Immature natural killer cell (primary cell): ENCODE measurements around the gene PKD2. TPM values are rescaled to one million over a fixed set of nuclear protein-coding genes. Genes with fewer than 3 reads are reported as not detected.

Source experiments
- DNase-seq, 3 donors: peaks; one replicate each; pipeline ENCODE4 v3.0.0; 2022; ENCODE audit warnings: mixed read lengths in 1 of 3
- H3K27ac Mint-ChIP-seq, 6 donors: one replicate each; pipeline ENCODE4 v1.8.0; 2020; ENCODE audit warnings: mixed read lengths in 6 of 6, mild to moderate bottlenecking in 5 of 6, inconsistent platforms in 4 of 6, moderate library complexity in 3 of 6
- H3K27me3 Mint-ChIP-seq, 3 donors: one replicate each; pipeline ENCODE4 v1.8.0; 2020 to 2021; ENCODE audit warnings: low read depth in 3 of 3, mild to moderate bottlenecking in 3 of 3, mixed read lengths in 3 of 3, moderate library complexity in 3 of 3, inconsistent platforms in 1 of 3
- H3K36me3 Mint-ChIP-seq, 3 donors: one replicate each; pipeline ENCODE4 v1.8.0; 2020; ENCODE audit warnings: mixed read lengths in 3 of 3, inconsistent platforms in 2 of 3, mild to moderate bottlenecking in 2 of 3
- H3K4me1 Mint-ChIP-seq, 2 donors: one replicate each; pipeline ENCODE4 v1.8.0; 2020; ENCODE audit warnings: inconsistent platforms in 2 of 2, mild to moderate bottlenecking in 2 of 2, mixed read lengths in 2 of 2, moderate library complexity in 1 of 2
- H3K4me3 Mint-ChIP-seq, 5 donors: one replicate each; pipeline ENCODE4 v1.8.0; 2020; ENCODE audit warnings: mild to moderate bottlenecking in 5 of 5, mixed read lengths in 5 of 5, inconsistent platforms in 3 of 5, moderate library complexity in 3 of 5
- H3K9me3 Mint-ChIP-seq, 6 donors: one replicate each; pipeline ENCODE4 v1.8.0; 2020; ENCODE audit warnings: mild to moderate bottlenecking in 6 of 6, mixed read lengths in 6 of 6, inconsistent platforms in 4 of 6, moderate library complexity in 3 of 6
- polyA plus RNA-seq, 3 donors: library from polyadenylated mRNA; unstranded; fragments of 300-500 nt; fragmentation: Illumina TruSeq; gene quantifications; one replicate each; pipeline ENCODE4 v1.2.3, GENCODE V29; 2021

Gene PKD2
- polyA plus RNA-seq, 3 donors from 2014 or later = 1.2 to 2.7 (median 1.2) TPM

- Mint-ChIP-seq H3K36me3 (peaks cover 19 to 24% (median 22%) of the 10 kb centered on the region in 3 donors), H3K27me3 (no peaks in the 10 kb centered on the region), H3K9me3 (no peaks in the 10 kb centered on the region), H3K27ac (no peak overlapping the region), H3K4me3 (no peak overlapping the region), H3K4me1 (no peaks in the 10 kb centered on the region)
- no peak for DNase-seq
These were observed 70.6 kb downstream of the PKD2 start for GRCh38 chr4:88077911-88078524.

GRCh38 chr4:88078579-88078978 is 71.1 kb downstream of the PKD2 start:
- Mint-ChIP-seq H3K27ac (no peak overlapping the region), H3K9me3 (no peaks in the 10 kb centered on the region), H3K27me3 (no peaks in the 10 kb centered on the region), H3K4me3 (no peak overlapping the region), H3K36me3 (peaks cover 19 to 24% (median 22%) of the 10 kb centered on the region in 3 donors), H3K4me1 (no peaks in the 10 kb centered on the region)
- no peak for DNase-seq

- no peaks in the 10 kb centered on the region for H3K4me1 Mint-ChIP-seq
- no peak overlapping the region for H3K27ac Mint-ChIP-seq
- H3K27me3 Mint-ChIP-seq = no peaks in the 10 kb centered on the region
- no peak for DNase-seq
- no peak overlapping the region for H3K4me3 Mint-ChIP-seq
- H3K36me3 Mint-ChIP-seq = peaks cover 4 to 13% (median 11%) of the 10 kb centered on the region in 3 donors
- no peaks in the 10 kb centered on the region for H3K9me3 Mint-ChIP-seq
These were observed 73.2 kb downstream of the PKD2 start for GRCh38 chr4:88080626-88081025.

- peaks cover 0 to 5% (median 2%) of the 10 kb centered on the region in 3 donors for H3K27me3 Mint-ChIP-seq
- H3K27ac Mint-ChIP-seq = no peak overlapping the region
These were observed 79.6 kb downstream of the PKD2 start for GRCh38 chr4:88087004-88087403.

GRCh38 chr4:88090898-88091297 is 83.5 kb downstream of the PKD2 start:
- Mint-ChIP-seq H3K4me1 (no peaks in the 10 kb centered on the region), H3K4me3 (no peak overlapping the region), H3K27me3 (peaks cover 2 to 10% (median 2%) of the 10 kb centered on the region in 3 donors), H3K36me3 (no peaks in the 10 kb centered on the region), H3K9me3 (no peaks in the 10 kb centered on the region), H3K27ac (no peak overlapping the region)
- no peak for DNase-seq

More at GRCh38 chr4:88087004-88087403, 79.6 kb downstream of the PKD2 start:
- Mint-ChIP-seq H3K9me3 (no peaks in the 10 kb centered on the region), H3K36me3 (no peaks in the 10 kb centered on the region), H3K4me1 (no peaks in the 10 kb centered on the region), H3K4me3 (no peak overlapping the region)
- no peak for DNase-seq

- DNase-seq = no peak
- no peaks in the 10 kb centered on the region for H3K9me3 Mint-ChIP-seq
- no peaks in the 10 kb centered on the region for H3K36me3 Mint-ChIP-seq
- no peak overlapping the region for H3K4me3 Mint-ChIP-seq
- no peak overlapping the region for H3K27ac Mint-ChIP-seq
- H3K27me3 Mint-ChIP-seq = peaks cover 2 to 10% (median 2%) of the 10 kb centered on the region in 3 donors
- no peaks in the 10 kb centered on the region for H3K4me1 Mint-ChIP-seq
These were observed 83.9 kb downstream of the PKD2 start for GRCh38 chr4:88091378-88091777.

GRCh38 chr4:88093874-88094273 is 86.4 kb downstream of the PKD2 start:
- Mint-ChIP-seq H3K36me3 (no peaks in the 10 kb centered on the region), H3K4me3 (no peak overlapping the region), H3K27me3 (peaks cover 1 to 5% (median 2%) of the 10 kb centered on the region in 3 donors), H3K9me3 (no peaks in the 10 kb centered on the region), H3K27ac (no peak overlapping the region), H3K4me1 (no peaks in the 10 kb centered on the region)
- no peak for DNase-seq

- Mint-ChIP-seq H3K4me1 (no peaks in the 10 kb centered on the region), H3K27ac (no peak overlapping the region), H3K9me3 (no peaks in the 10 kb centered on the region), H3K4me3 (no peak overlapping the region), H3K36me3 (no peaks in the 10 kb centered on the region), H3K27me3 (peaks cover 1 to 5% (median 4%) of the 10 kb centered on the region in 3 donors)
- no peak for DNase-seq
These were observed 89.9 kb downstream of the PKD2 start for GRCh38 chr4:88097301-88097700.

GRCh38 chr4:88097781-88098180 is 90.3 kb downstream of the PKD2 start:
- Mint-ChIP-seq H3K9me3 (no peaks in the 10 kb centered on the region), H3K4me1 (no peaks in the 10 kb centered on the region), H3K27me3 (peaks cover 1 to 5% (median 4%) of the 10 kb centered on the region in 3 donors), H3K36me3 (no peaks in the 10 kb centered on the region), H3K4me3 (no peak overlapping the region), H3K27ac (no peak overlapping the region)
- no peak for DNase-seq

- Mint-ChIP-seq H3K27ac (no peak overlapping the region), H3K36me3 (no peaks in the 10 kb centered on the region), H3K4me3 (no peak overlapping the region), H3K27me3 (peaks cover 0 to 4% (median 1%) of the 10 kb centered on the region in 3 donors), H3K9me3 (no peaks in the 10 kb centered on the region), H3K4me1 (no peaks in the 10 kb centered on the region)
- no peak for DNase-seq
These were observed 91.7 kb downstream of the PKD2 start for GRCh38 chr4:88098993-88099752.

- no peak for DNase-seq
- peaks cover 0 to 8% (median 1%) of the 10 kb centered on the region in 3 donors for H3K27me3 Mint-ChIP-seq
- no peak overlapping the region for H3K27ac Mint-ChIP-seq
- H3K4me1 Mint-ChIP-seq = peaks cover 3 to 11% of the 10 kb centered on the region in 2 donors
- no peaks in the 10 kb centered on the region for H3K36me3 Mint-ChIP-seq
- H3K4me3 Mint-ChIP-seq = no peak overlapping the region
- no peaks in the 10 kb centered on the region for H3K9me3 Mint-ChIP-seq
These were observed 93.7 kb downstream of the PKD2 start for GRCh38 chr4:88101165-88101564.

GRCh38 chr4:88102026-88102425 is 94.6 kb downstream of the PKD2 start:
- H3K36me3 Mint-ChIP-seq = no peaks in the 10 kb centered on the region
- H3K27me3 Mint-ChIP-seq = peaks cover 0 to 8% (median 0%) of the 10 kb centered on the region in 3 donors
- DNase-seq = no peak
- H3K4me3 Mint-ChIP-seq = no peak overlapping the region
- H3K9me3 Mint-ChIP-seq = peaks cover 0 to 2% (median 0%) of the 10 kb centered on the region in 6 donors
- peaks cover 3 to 11% of the 10 kb centered on the region in 2 donors for H3K4me1 Mint-ChIP-seq
- H3K27ac Mint-ChIP-seq = no peak overlapping the region

- no peak for DNase-seq
- no peak overlapping the region for H3K4me3 Mint-ChIP-seq
These were observed 97.6 kb downstream of the PKD2 start for GRCh38 chr4:88104902-88105610.

GRCh38 chr4:88106205-88106604 is 98.8 kb downstream of the PKD2 start:
- Mint-ChIP-seq H3K27me3 (peaks cover 0 to 6% (median 0%) of the 10 kb centered on the region in 3 donors), H3K36me3 (no peaks in the 10 kb centered on the region), H3K27ac (no peak overlapping the region), H3K4me3 (no peak overlapping the region), H3K9me3 (peaks cover 0 to 2% (median 0%) of the 10 kb centered on the region in 6 donors), H3K4me1 (peaks cover 3 to 11% of the 10 kb centered on the region in 2 donors)
- DNase-seq = no peak

More at GRCh38 chr4:88104902-88105610, 97.6 kb downstream of the PKD2 start:
- Mint-ChIP-seq H3K9me3 (peaks cover 0 to 2% (median 0%) of the 10 kb centered on the region in 6 donors), H3K4me1 (peaks cover 3 to 11% of the 10 kb centered on the region in 2 donors), H3K36me3 (no peaks in the 10 kb centered on the region), H3K27ac (no peak overlapping the region), H3K27me3 (peaks cover 0 to 6% (median 0%) of the 10 kb centered on the region in 3 donors)
